SK-N-SH (cell line): ENCODE results near the gene DMGDH. TPM values are rescaled to one million over a fixed set of nuclear protein-coding genes. Genes with fewer than 3 reads are reported as not detected.

ENCODE experiments used
- CTCF ChIA-PET: fragments of 300-600, 350-600 bp; formaldehyde crosslinking; extraction: SDS; loops from one replicate; lab custom pipeline; 2021; lab: Yijun Ruan, JAX
- POLR2A ChIA-PET: fragments of 350-600 bp; sonication (Branson Sonifier 250); formaldehyde crosslinking; extraction: SDS; loops from one replicate; lab custom pipeline; 2020; ENCODE audit warnings: antibody characterized with exemption, inconsistent platforms; lab: Yijun Ruan, JAX
- DNase-seq: peaks from one replicate; pipeline ENCODE4 v3.0.0; 2012
- H2AFZ ChIP-seq: fragments of 200-600 bp; sonication (generic); 2 replicates; pipeline ENCODE4 v1.8.1; 2016; ENCODE audit warnings: antibody characterized with exemption, mild to moderate bottlenecking, low read depth
- H3F3A ChIP-seq: fragments of 200-600 bp; sonication (generic); replicated peaks from 2 replicates; pipeline ENCODE3; 2016; ENCODE audit warnings: antibody characterized with exemption, mild to moderate bottlenecking; ENCODE audit not compliant: insufficient read depth
- H3K27ac ChIP-seq, 2 experiments: fragments of 200-500 bp in 1 of 2; fragments of 200-600 bp in 1 of 2; sonication (Bioruptor generic) in 1 of 2; sonication (generic), shearing (Covaris generic) in 1 of 2; 2 replicates each; pipeline versions ENCODE4 v1.5.1 to v1.6.1; 2014 to 2016; ENCODE audit warnings: low read depth in 2 of 2, inconsistent platforms in 1 of 2, low read length in 1 of 2, mild to moderate bottlenecking in 1 of 2, mixed read lengths in 1 of 2
- H3K27me3 ChIP-seq: fragments of 200-600 bp; sonication (generic), shearing (Covaris generic); 2 replicates; pipeline ENCODE4 v1.6.1; 2016; ENCODE audit warnings: mixed run types; ENCODE audit not compliant: insufficient read depth
- H3K36me3 ChIP-seq, 2 experiments: fragments of 200-500 bp in 1 of 2; fragments of 200-600 bp in 1 of 2; sonication (Bioruptor generic) in 1 of 2; sonication (generic) in 1 of 2; replicated peaks in 1 of 2; 2 replicates each; pipeline versions ENCODE3 to v1.5.1; 2014 to 2016; ENCODE audit warnings: low read length in 1 of 2, mild to moderate bottlenecking in 1 of 2; ENCODE audit not compliant: insufficient read depth in 2 of 2, control insufficient read depth in 1 of 2
- H3K4me1 ChIP-seq, 2 experiments: fragments of 200-500 bp in 1 of 2; fragments of 200-600 bp in 1 of 2; sonication (Bioruptor generic) in 1 of 2; sonication (generic), shearing (Covaris generic) in 1 of 2; 2 replicates each; pipeline versions ENCODE4 v1.5.1 to v1.6.1; 2014 to 2016; ENCODE audit warnings: low read depth in 1 of 2, low read length in 1 of 2, mixed run types in 1 of 2; ENCODE audit not compliant: insufficient read depth in 2 of 2, control insufficient read depth in 1 of 2
- H3K4me2 ChIP-seq: fragments of 200-600 bp; sonication (generic), shearing (Covaris generic); 2 replicates; pipeline ENCODE4 v1.6.1; 2017; ENCODE audit warnings: mixed run types
- H3K4me3 ChIP-seq, 2 experiments: fragments of 200-500 bp in 1 of 2; fragments of 200-600 bp in 1 of 2; sonication (Bioruptor generic) in 1 of 2; sonication (generic), shearing (Covaris generic) in 1 of 2; 2 replicates each; pipeline versions ENCODE4 v1.5.1 to v1.8.1; 2014 to 2016; ENCODE audit warnings: low read depth in 2 of 2, inconsistent platforms in 1 of 2, low read length in 1 of 2, mild to moderate bottlenecking in 1 of 2, mixed read lengths in 1 of 2, moderate library complexity in 1 of 2
- H3K79me2 ChIP-seq: fragments of 200-600 bp; sonication (generic); 2 replicates; pipeline ENCODE4 v1.8.1; 2017; ENCODE audit warnings: mild to moderate bottlenecking; ENCODE audit not compliant: insufficient read depth
- H3K9ac ChIP-seq: fragments of 200-600 bp; sonication (generic); 2 replicates; pipeline ENCODE4 v1.6.1; 2017; ENCODE audit warnings: mixed run types
- H3K9me2 ChIP-seq: fragments of 200-600 bp; sonication (generic); 2 replicates; pipeline ENCODE4 v1.6.1; 2017; ENCODE audit warnings: mixed run types
- H3K9me3 ChIP-seq: fragments of 200-600 bp; sonication (generic); 2 replicates; pipeline ENCODE4 v1.6.1; 2017; ENCODE audit warnings: mixed run types, mild to moderate bottlenecking, moderate library complexity
- H4K20me1 ChIP-seq: fragments of 200-600 bp; sonication (generic); 2 replicates; pipeline ENCODE4 v1.6.1; 2017; ENCODE audit warnings: mild to moderate bottlenecking, mixed run types; ENCODE audit not compliant: insufficient read depth
- CHD2 ChIP-seq: fragments of 150-350 bp; IDR thresholded peaks from 2 replicates; pipeline ENCODE4 v1.6.1; 2018; ENCODE audit warnings: low read length; ENCODE audit not compliant: partially characterized antibody
- ELF1 ChIP-seq: IDR thresholded peaks from 2 replicates; pipeline ENCODE4 v1.4.0; 2012
- EP300 ChIP-seq, 2 experiments: IDR thresholded peaks; 2 replicates each; pipeline versions ENCODE4 v1.4.0 to v1.6.1; 2012; ENCODE audit warnings: borderline replicate concordance in 1 of 2, low read depth in 1 of 2, low read length in 1 of 2
- FOXM1 ChIP-seq: IDR thresholded peaks from 2 replicates; pipeline ENCODE4 v1.4.0; 2012; ENCODE audit warnings: low read depth, mild to moderate bottlenecking
- GATA2 ChIP-seq: sonication (generic); formaldehyde crosslinking; IDR thresholded peaks from 2 replicates; pipeline ENCODE4 v1.5.0; 2020; ENCODE audit warnings: mild to moderate bottlenecking, missing genetic modification reagents
- NFIC ChIP-seq: IDR thresholded peaks from 2 replicates; pipeline ENCODE4 v1.4.0; 2012; ENCODE audit warnings: borderline replicate concordance
- NRF1 ChIP-seq: IDR thresholded peaks from 2 replicates; pipeline ENCODE4 v1.6.1; 2012; ENCODE audit warnings: low read depth, mild to moderate bottlenecking, low read length
- REST ChIP-seq: IDR thresholded peaks from 2 replicates; pipeline ENCODE4 v1.6.1; 2012; ENCODE audit warnings: mild to moderate bottlenecking, low read depth, low read length, moderate library complexity
- RFX5 ChIP-seq: IDR thresholded peaks from 2 replicates; pipeline ENCODE4 v1.6.1; 2012; ENCODE audit warnings: mild to moderate bottlenecking, improper control_type of control experiment, low read length
- RXRA ChIP-seq: IDR thresholded peaks from 2 replicates; pipeline ENCODE4 v1.4.0; 2012; ENCODE audit warnings: low read depth, mild to moderate bottlenecking, borderline replicate concordance
- SIN3A ChIP-seq: IDR thresholded peaks from 2 replicates; pipeline ENCODE4 v1.6.1; 2012; ENCODE audit warnings: low read depth, mild to moderate bottlenecking, low read length, moderate library complexity, borderline replicate concordance
- TCF12 ChIP-seq: IDR thresholded peaks from 2 replicates; pipeline ENCODE4 v1.4.0; 2012
- TEAD4 ChIP-seq: IDR thresholded peaks from 2 replicates; pipeline ENCODE4 v1.4.0; 2012; ENCODE audit warnings: mild to moderate bottlenecking, borderline replicate concordance; ENCODE audit not compliant: insufficient read depth
- USF1 ChIP-seq: IDR thresholded peaks from 2 replicates; pipeline ENCODE4 v1.4.0; 2012; ENCODE audit warnings: low read depth, borderline replicate concordance
- USF2 ChIP-seq: fragments of 150-350 bp; IDR thresholded peaks from 2 replicates; pipeline ENCODE4 v1.6.1; 2017; ENCODE audit warnings: antibody characterized with exemption, low read length, low read depth, borderline replicate concordance
- ZBTB33 ChIP-seq: IDR thresholded peaks from 2 replicates; pipeline ENCODE4 v1.4.0; 2012; ENCODE audit warnings: low read depth, borderline replicate concordance
- WGBS: methylation state at CpG from one replicate; pipeline ENCODE4 v1.1.6; 2017; ENCODE audit warnings: low lambda C conversion rate; 5-methylcytosine and 5-hydroxymethylcytosine counted together
- polyA plus RNA-seq, 3 experiments: library from polyadenylated mRNA; depleted of rRNA; stranded (reverse); fragments of >200 nt; gene quantifications; 2 replicates each; pipeline ENCODE4 v1.2.3, GENCODE V29; 2012

Gene DMGDH
- polyA plus RNA-seq, 1 of the 3 experiments (the other 2 are of a cell fraction): 0.56 TPM

GRCh38 chr5:78956901-78957300 is 112.6 kb downstream of the DMGDH start:
- no peak overlapping the region for H3K4me3 ChIP-seq
- H3K27ac ChIP-seq: no peak overlapping the region
- no peaks in the 10 kb centered on the region for H3K27me3 ChIP-seq
- H3K9ac ChIP-seq: no peak overlapping the region
- H3K4me1 ChIP-seq: peaks cover 0 to 6% of the 10 kb centered on the region in 2 experiments; a peak in 1 of 4 replicates
- H4K20me1 ChIP-seq: no peaks in the 10 kb centered on the region
- H3K79me2 ChIP-seq: no peaks in the 10 kb centered on the region
- no peak for DNase-seq
- TF ChIP-seq RXRA: no peak
- TF ChIP-seq CHD2: no peak
- no peak for TF ChIP-seq USF1
- TF ChIP-seq ZBTB33: no peak
- no peak for TF ChIP-seq USF2
- no peak for TF ChIP-seq ELF1
- TF ChIP-seq FOXM1: no peak
- TF ChIP-seq RFX5: no peak
- no peak for TF ChIP-seq SIN3A
- no peak for TF ChIP-seq REST
- no peak for TF ChIP-seq EP300 (IDR thresholded peaks at IDR 0.05; ENCODE audit: borderline replicate concordance in 1 of 2, low read depth in 1 of 2, low read length in 1 of 2)
- TF ChIP-seq NRF1: no peak
- no peak for TF ChIP-seq TCF12
- no peak for TF ChIP-seq TEAD4
- TF ChIP-seq GATA2 (CRISPR knock-in tag): no peak
- TF ChIP-seq NFIC: no peak
- no peaks in the 10 kb centered on the region for H3K9me3 ChIP-seq
- no peaks in the 10 kb centered on the region for H3K9me2 ChIP-seq
- ChIA-PET POLR2A (no interaction called here), CTCF (no interaction called here)
- no peaks in the 10 kb centered on the region for H3K36me3 ChIP-seq
- no peak overlapping the region for H2AFZ ChIP-seq
- no peaks in the 10 kb centered on the region for H3F3A ChIP-seq
- no peak overlapping the region for H3K4me2 ChIP-seq
- WGBS: 89% methylated on average over 1 of the region's 1 CpG
